GM19395 (cell line): ENCODE measurements around the gene ZG16.
"Not testable (repeated sequence)": the region's sequence is repeated elsewhere in the genome, so short reads cannot be mapped to it uniquely, and the experiment has no call there.

Experiments
- ATAC-seq: cut with Tn5 transposase; IDR thresholded peaks from one replicate; pipeline ENCODE4 v1.9.1; 2021; ENCODE audit warnings: mild to moderate bottlenecking, moderate library complexity; ENCODE audit not compliant: unreplicated experiment

ZG16 gene

GRCh38 chr16:29783094-29783953, 5.3 kb downstream of the ZG16 start:
- ATAC-seq, result not testable (repeated sequence)

GRCh38 chr16:29784157-29784556, 6.1 kb downstream of the ZG16 start:
- no peak for ATAC-seq

GRCh38 chr16:29784901-29785500, 6.9 kb downstream of the ZG16 start:
- no peak for ATAC-seq

GRCh38 chr16:29787155-29787554, 9.1 kb downstream of the ZG16 start:
- ATAC-seq, result not testable (repeated sequence)

- ATAC-seq, result no peak
These were observed 11.7 kb downstream of the ZG16 start for GRCh38 chr16:29789775-29790182.

GRCh38 chr16:29790183-29790948, 12.3 kb downstream of the ZG16 start, which contains the start of gene KIF22:
TSS of gene KIF22 (plus strand) at chr16:29790751. CDS start at chr16:29790760, 9 bp downstream.
- ATAC-seq, result peak; percentile 90

GRCh38 chr16:29790949-29791844, 13.1 kb downstream of the ZG16 start:
- no peak for ATAC-seq

GRCh38 chr16:29791845-29792807, 14.1 kb downstream of the ZG16 start:
- ATAC-seq, result no peak

- ATAC-seq, result not testable (repeated sequence)
These were observed 15.1 kb downstream of the ZG16 start for GRCh38 chr16:29793153-29793552.

- no peak for ATAC-seq
These were observed 16.2 kb downstream of the ZG16 start for GRCh38 chr16:29794231-29794710.

GRCh38 chr16:29802416-29802935, 24.4 kb downstream of the ZG16 start:
- no peak for ATAC-seq

GRCh38 chr16:29804020-29804419, 26.0 kb downstream of the ZG16 start:
- ATAC-seq, result no peak

GRCh38 chr16:29804455-29805231, 26.6 kb downstream of the ZG16 start:
- ATAC-seq, result no peak

- peak; percentile 60 for ATAC-seq
These were observed 27.4 kb downstream of the ZG16 start for GRCh38 chr16:29805232-29806098.

- no peak for ATAC-seq
These were observed 28.1 kb downstream of the ZG16 start, which contains the start of gene MAZ for GRCh38 chr16:29806099-29806579. TSS of gene MAZ (plus strand) at chr16:29806529. CDS start at chr16:29806702, 173 bp downstream.

GRCh38 chr16:29806641-29807425, 28.8 kb downstream of the ZG16 start:
- ATAC-seq, result no peak
